HCT116 (cell line): ENCODE data around the gene KDSR. TPM values are rescaled to one million over a fixed set of nuclear protein-coding genes. Genes with fewer than 3 reads are reported as not detected.

Experiments used
- ATAC-seq: fragments of 200-7000 bp; cut with Tn5 transposase; 2 replicates; pipeline ENCODE4 v1.9.1; 2020; ENCODE audit warnings: mild to moderate bottlenecking, moderate library complexity
- BruUV-seq: library from RNA; stranded (reverse); fragments of 400-500 nt; replicated peaks from 2 replicates; lab custom pipeline; 2021; lab: Mats Ljungman, UMichigan
- CTCF ChIA-PET: fragments of 300-600 bp; sonication (Branson Sonifier 250); formaldehyde crosslinking; loops from one replicate; lab custom pipeline; 2021; ENCODE audit warnings: antibody characterized with exemption; lab: Charles Lee
- POLR2A ChIA-PET: fragments of 300-600, 350-600 bp; sonication (Branson Sonifier 250); formaldehyde crosslinking; loops from one replicate; lab custom pipeline; 2021; ENCODE audit warnings: antibody characterized with exemption; lab: Charles Lee
- RAD21 ChIA-PET, 2 experiments: fragments of 300-600 bp; sonication (Branson Sonifier 250); formaldehyde crosslinking; loops; one replicate each; lab custom pipeline; 2023; ENCODE audit warnings: low total read pairs in 2 of 2; ENCODE audit not compliant: uncharacterized antibody in 2 of 2, unreplicated experiment in 2 of 2, low non-redundant PET in 1 of 2; lab: Charles Lee
- DNase-seq: peaks from one replicate; pipeline ENCODE4 v3.0.0-alpha.2; 2010; ENCODE audit warnings: low read depth, low spot score
- H2AFZ ChIP-seq: fragments of 200-600 bp; shearing (Covaris generic), sonication (generic); 2 replicates; pipeline ENCODE4 v1.6.1; 2017; ENCODE audit warnings: low read depth, mixed run types, mixed read lengths, antibody characterized with exemption, low read length; ENCODE audit not compliant: poor library complexity, severe bottlenecking
- H3K27ac ChIP-seq: 2 replicates; pipeline ENCODE4 v1.5.1; 2012; ENCODE audit warnings: low read depth, low read length
- H3K27me3 ChIP-seq: fragments of 200-600 bp; sonication (generic); 2 replicates; pipeline ENCODE4 v1.6.1; 2016; ENCODE audit warnings: mixed run types, low read length, mixed read lengths; ENCODE audit not compliant: insufficient read depth
- H3K36me3 ChIP-seq, 2 experiments: fragments of 200-500 bp in 1 of 2; fragments of 200-600 bp in 1 of 2; sonication (Bioruptor generic) in 1 of 2; sonication (generic) in 1 of 2; 2 replicates each; pipeline versions ENCODE4 v1.5.1 to v1.6.1; 2014 to 2016; ENCODE audit warnings: low read length in 2 of 2, inconsistent platforms in 1 of 2, mixed read lengths in 1 of 2, mixed run types in 1 of 2; ENCODE audit not compliant: insufficient read depth in 2 of 2, control insufficient read depth in 1 of 2
- H3K4me1 ChIP-seq, 2 experiments: fragments of 200-600 bp in 1 of 2; sonication (generic) in 1 of 2; 2 replicates each; pipeline versions ENCODE4 v1.5.1 to v1.6.1; 2012 to 2017; ENCODE audit warnings: low read length in 2 of 2, inconsistent platforms in 1 of 2, mild to moderate bottlenecking in 1 of 2, mixed read lengths in 1 of 2, mixed run types in 1 of 2, moderate library complexity in 1 of 2; ENCODE audit not compliant: insufficient read depth in 2 of 2, control insufficient read depth in 1 of 2
- H3K4me2 ChIP-seq: fragments of 200-600 bp; sonication (generic); 2 replicates; pipeline ENCODE4 v1.6.1; 2017; ENCODE audit warnings: mixed run types, low read length, mixed read lengths
- H3K4me3 ChIP-seq, 2 experiments: fragments of 200-600 bp in 1 of 2; sonication (generic) in 1 of 2; replicated peaks in 1 of 2; 2 replicates each; pipeline ENCODE4 v1.5.1; 2011 to 2016; ENCODE audit warnings: low read length in 2 of 2, control low read depth in 1 of 2, low read depth in 1 of 2, mild to moderate bottlenecking in 1 of 2, mixed read lengths in 1 of 2, mixed run types in 1 of 2
- H3K79me2 ChIP-seq: fragments of 200-600 bp; sonication (generic); 2 replicates; pipeline ENCODE4 v1.6.1; 2017; ENCODE audit warnings: mild to moderate bottlenecking, mixed run types, low read length, moderate library complexity, mixed read lengths; ENCODE audit not compliant: insufficient read depth
- H3K9ac ChIP-seq: fragments of 200-600 bp; sonication (generic); 2 replicates; pipeline ENCODE4 v1.6.1; 2016; ENCODE audit warnings: low read length, mixed read lengths
- H3K9me2 ChIP-seq: fragments of 200-600 bp; sonication (generic), shearing (Covaris generic); 2 replicates; pipeline ENCODE4 v1.6.1; 2017; ENCODE audit warnings: mixed run types, mild to moderate bottlenecking, moderate library complexity; ENCODE audit not compliant: insufficient read depth
- H3K9me3 ChIP-seq, 2 experiments: fragments of 200-500 bp in 1 of 2; fragments of 200-600 bp in 1 of 2; sonication (Bioruptor generic) in 1 of 2; sonication (generic) in 1 of 2; 2 replicates each; pipeline ENCODE4 v1.6.1; 2014 to 2017; ENCODE audit warnings: low read length in 2 of 2, mixed read lengths in 2 of 2, inconsistent platforms in 1 of 2, low read depth in 1 of 2, mild to moderate bottlenecking in 1 of 2, mixed run types in 1 of 2, moderate library complexity in 1 of 2; ENCODE audit not compliant: control insufficient read depth in 1 of 2, insufficient read depth in 1 of 2
- H4K20me1 ChIP-seq: fragments of 200-600 bp; sonication (generic), shearing (Covaris generic); 2 replicates; pipeline ENCODE4 v1.6.1; 2017; ENCODE audit warnings: mixed run types, mild to moderate bottlenecking, moderate library complexity; ENCODE audit not compliant: insufficient read depth
- CTCF ChIP-seq, 3 experiments: fragments of 200-600 bp in 1 of 3; sonication (generic) in 1 of 3; IDR thresholded peaks in 2 of 3; conservative IDR thresholded peaks in 1 of 3; 2 replicates each; pipeline ENCODE4 v1.5.1; 2012 to 2017; ENCODE audit warnings: low read depth in 2 of 3, low read length in 2 of 3, antibody characterized with exemption in 1 of 3, borderline replicate concordance in 1 of 3, control low read depth in 1 of 3, mild to moderate bottlenecking in 1 of 3, mixed read lengths in 1 of 3, mixed run types in 1 of 3, moderate library complexity in 1 of 3; ENCODE audit not compliant: insufficient read depth in 1 of 3
- EGR1 ChIP-seq: IDR thresholded peaks from 2 replicates; pipeline ENCODE4 v1.6.1; 2012; ENCODE audit warnings: low read depth
- RAD21 ChIP-seq: IDR thresholded peaks from 2 replicates; pipeline ENCODE4 v1.6.1; 2012; ENCODE audit warnings: low read depth, mild to moderate bottlenecking
- ZFX ChIP-seq: fragments of 450-650 bp; IDR thresholded peaks from 2 replicates; pipeline ENCODE4 v1.6.1; 2017
- intact Hi-C: fragments of 100-400 bp; cut with micrococcal nuclease; formaldehyde crosslinking; loops from 2 replicates; pipeline ENCODE4 v1.10.0; 2022
- total RNA-seq: library from RNA; stranded (reverse); gene quantifications from one replicate; pipeline ENCODE4 v1.2.1, GENCODE V29; 2021; ENCODE audit not compliant: unreplicated experiment
- TF ChIP-seq, protein P1 (sequence below): IDR thresholded peaks from 2 replicates; pipeline ENCODE4 v1.6.1; 2012; ENCODE audit warnings: low read depth

Gene KDSR
- total RNA-seq, 1 experiment from 2014 or later = 68.6 TPM

- TF ChIP-seq, protein P1, sequence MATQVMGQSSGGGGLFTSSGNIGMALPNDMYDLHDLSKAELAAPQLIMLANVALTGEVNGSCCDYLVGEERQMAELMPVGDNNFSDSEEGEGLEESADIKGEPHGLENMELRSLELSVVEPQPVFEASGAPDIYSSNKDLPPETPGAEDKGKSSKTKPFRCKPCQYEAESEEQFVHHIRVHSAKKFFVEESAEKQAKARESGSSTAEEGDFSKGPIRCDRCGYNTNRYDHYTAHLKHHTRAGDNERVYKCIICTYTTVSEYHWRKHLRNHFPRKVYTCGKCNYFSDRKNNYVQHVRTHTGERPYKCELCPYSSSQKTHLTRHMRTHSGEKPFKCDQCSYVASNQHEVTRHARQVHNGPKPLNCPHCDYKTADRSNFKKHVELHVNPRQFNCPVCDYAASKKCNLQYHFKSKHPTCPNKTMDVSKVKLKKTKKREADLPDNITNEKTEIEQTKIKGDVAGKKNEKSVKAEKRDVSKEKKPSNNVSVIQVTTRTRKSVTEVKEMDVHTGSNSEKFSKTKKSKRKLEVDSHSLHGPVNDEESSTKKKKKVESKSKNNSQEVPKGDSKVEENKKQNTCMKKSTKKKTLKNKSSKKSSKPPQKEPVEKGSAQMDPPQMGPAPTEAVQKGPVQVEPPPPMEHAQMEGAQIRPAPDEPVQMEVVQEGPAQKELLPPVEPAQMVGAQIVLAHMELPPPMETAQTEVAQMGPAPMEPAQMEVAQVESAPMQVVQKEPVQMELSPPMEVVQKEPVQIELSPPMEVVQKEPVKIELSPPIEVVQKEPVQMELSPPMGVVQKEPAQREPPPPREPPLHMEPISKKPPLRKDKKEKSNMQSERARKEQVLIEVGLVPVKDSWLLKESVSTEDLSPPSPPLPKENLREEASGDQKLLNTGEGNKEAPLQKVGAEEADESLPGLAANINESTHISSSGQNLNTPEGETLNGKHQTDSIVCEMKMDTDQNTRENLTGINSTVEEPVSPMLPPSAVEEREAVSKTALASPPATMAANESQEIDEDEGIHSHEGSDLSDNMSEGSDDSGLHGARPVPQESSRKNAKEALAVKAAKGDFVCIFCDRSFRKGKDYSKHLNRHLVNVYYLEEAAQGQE = no peak
These were observed 24.8 kb downstream of the KDSR start (continued) for GRCh38 chr18:63342206-63342605.

GRCh38 chr18:63339920-63340484 lies 27.0 kb downstream of the KDSR start:
- Histone ChIP-seq H3K4me1 (peaks cover 10 to 15% of the 10 kb centered on the region in 2 experiments), H3K79me2 (no peaks in the 10 kb centered on the region), H3K4me3 (no peak overlapping the region), H3K9ac (no peak overlapping the region), H2AFZ (no peak overlapping the region), H3K36me3 (peaks cover 11 to 29% of the 10 kb centered on the region in 2 experiments; a peak in 2 of 4 replicates), H3K27me3 (no peaks in the 10 kb centered on the region)
- peak; percentile 57; the same call in 1 of the 2 replicates for ATAC-seq
- CTCF ChIA-PET = interaction anchor here (0.7 to 3.1 kb wide), 10 partner anchors 13 to 324 kb away, joined by 3 to 16 read pairs (median 4); partner anchors contain the start of gene KDSR
- peak; percentile 10 for DNase-seq
- POLR2A ChIA-PET = no interaction called here
- no TSS peak for BruUV-seq
- no peak for TF ChIP-seq EGR1
- peak; percentile 29 to 78 (median 68); a peak in 5 of 6 replicates for TF ChIP-seq CTCF (IDR thresholded peaks at IDR 0.05 in 2 of 3, conservative IDR thresholded peaks at IDR 0.05 in 1 of 3; ENCODE audit: borderline replicate concordance in 1 of 3, insufficient read depth in 1 of 3, low read depth in 2 of 3, low read length in 2 of 3)
- no peak for TF ChIP-seq ZFX
- peak; percentile 41; the same call in 1 of the 2 replicates for TF ChIP-seq RAD21
- TF ChIP-seq, all 23 proteins: peak for 2
- 0 out of 2 replicates have a peak, but pooled peaks cover 3% of the 10 kb centered on the region for H4K20me1 ChIP-seq
- no peaks in the 10 kb centered on the region for H3K9me3 ChIP-seq
- no peak overlapping the region for H3K4me2 ChIP-seq
- RAD21 ChIA-PET = no interaction called here
- intact Hi-C loops = loop anchor here (5.0 to 10.0 kb wide), 5 partner anchors 172 to 505 kb away; no protein-coding TSS in a partner anchor
- no peaks in the 10 kb centered on the region for H3K9me2 ChIP-seq
- H3K27ac ChIP-seq = no peak overlapping the region
